NOMO-1 treated with DMSO at 0.1 percent for 48 hours (cell line): ENCODE results near the gene ZBTB49.
"Not testable (repeated sequence)": the region's sequence is repeated elsewhere in the genome, so short reads cannot be mapped to it uniquely, and the experiment has no call there.

Experiments
- DNase-seq: peaks from one replicate; lab custom pipeline; 2025; ENCODE audit not compliant: unreplicated experiment; lab: John Stamatoyannopoulos, UW

The ZBTB49 gene

GRCh38 chr4:4323705-4324534 lies 33.9 kb downstream of the ZBTB49 start:
- no peak for DNase-seq

GRCh38 chr4:4325321-4325720 lies 35.3 kb downstream of the ZBTB49 start:
- DNase-seq, result no peak

DNA sequence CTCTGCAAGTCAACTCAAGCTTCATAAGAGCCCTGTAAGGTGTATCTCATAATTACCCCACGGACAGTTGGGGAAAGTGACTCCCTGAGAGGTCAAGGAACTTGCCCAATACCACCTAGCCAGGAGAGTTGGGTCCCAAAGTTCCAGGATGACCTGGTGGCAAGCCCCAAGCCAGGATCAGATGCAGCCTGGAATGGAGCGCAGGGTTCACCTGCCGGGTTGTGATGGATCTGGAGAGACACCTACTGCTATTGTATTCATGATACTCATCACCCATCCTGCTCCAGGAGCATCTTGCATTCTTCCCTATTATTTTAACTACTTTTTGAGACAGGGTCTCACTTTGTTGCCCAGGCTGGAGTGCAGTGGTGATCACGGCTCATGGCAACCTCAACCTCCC lies 36.1 kb downstream of the ZBTB49 start:
- DNase-seq, result no peak

DNA sequence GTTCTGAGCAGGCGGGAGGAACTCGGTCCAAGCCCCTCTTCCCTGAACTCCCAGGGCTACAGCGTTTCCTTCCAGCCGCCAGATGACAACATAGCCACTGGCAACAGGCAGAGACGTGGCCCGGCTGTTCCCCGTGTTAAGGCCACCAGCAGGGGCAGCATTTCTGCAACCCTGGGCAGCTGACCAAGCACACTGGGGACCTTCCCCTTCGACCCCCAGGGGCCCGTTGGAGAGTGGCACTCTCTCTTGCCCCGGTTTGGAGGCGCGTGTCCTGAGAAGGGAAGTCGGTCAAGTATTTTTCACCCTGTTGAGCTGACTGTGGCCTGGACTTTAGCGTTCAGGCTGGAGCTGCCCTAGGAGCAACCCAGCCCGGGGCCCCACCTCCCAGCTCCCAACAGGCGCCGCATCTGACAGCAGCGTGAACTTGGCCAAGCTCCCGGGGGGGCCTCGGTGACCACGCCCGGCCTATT lies 37.6 kb downstream of the ZBTB49 start:
- no peak for DNase-seq

- DNase-seq, result no peak
Observed at GRCh38 chr4:4328206-4328605, 38.2 kb downstream of the ZBTB49 start.

- no peak for DNase-seq
Observed at GRCh38 chr4:4328840-4329239, 38.8 kb downstream of the ZBTB49 start.

DNA sequence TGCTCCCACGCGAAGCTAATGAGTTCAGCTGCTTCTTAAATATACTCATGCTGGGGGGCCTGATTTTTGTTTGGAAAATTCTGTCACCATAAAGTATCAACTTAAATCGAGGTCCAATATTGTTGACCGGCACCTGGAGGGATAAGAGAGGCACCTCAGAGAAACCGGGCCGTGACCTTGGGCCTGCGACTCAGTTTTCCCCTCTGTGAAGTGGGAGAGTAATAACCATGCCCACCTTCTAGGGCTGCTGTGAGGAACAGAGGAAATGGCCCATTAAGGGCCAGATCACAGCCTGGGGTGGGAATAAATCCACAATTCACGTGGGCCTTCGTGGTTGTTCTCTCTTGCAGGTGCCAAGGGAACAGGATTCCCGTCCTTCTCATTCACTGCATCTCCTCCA lies 39.4 kb downstream of the ZBTB49 start:
- DNase-seq, result no peak

DNA sequence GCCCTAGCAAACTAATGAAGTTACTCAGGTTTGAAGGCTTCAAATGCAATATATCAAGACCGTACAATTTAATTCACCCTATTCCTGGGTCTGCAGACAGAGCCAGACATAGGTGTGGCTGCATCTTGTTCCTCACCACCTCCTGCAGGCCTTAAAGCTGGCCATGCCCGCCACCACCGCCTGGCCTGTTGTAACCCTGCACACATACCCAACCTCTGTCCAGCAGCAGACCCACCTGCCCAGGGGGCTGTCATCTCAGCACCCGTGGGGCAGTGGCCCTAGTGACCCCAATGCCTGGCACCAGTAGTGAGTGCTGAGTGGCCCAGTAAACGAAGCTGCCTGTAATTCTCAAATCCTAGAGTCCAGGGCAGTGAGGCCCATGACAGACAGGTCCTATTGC lies 40.7 kb downstream of the ZBTB49 start:
- no peak for DNase-seq

DNA sequence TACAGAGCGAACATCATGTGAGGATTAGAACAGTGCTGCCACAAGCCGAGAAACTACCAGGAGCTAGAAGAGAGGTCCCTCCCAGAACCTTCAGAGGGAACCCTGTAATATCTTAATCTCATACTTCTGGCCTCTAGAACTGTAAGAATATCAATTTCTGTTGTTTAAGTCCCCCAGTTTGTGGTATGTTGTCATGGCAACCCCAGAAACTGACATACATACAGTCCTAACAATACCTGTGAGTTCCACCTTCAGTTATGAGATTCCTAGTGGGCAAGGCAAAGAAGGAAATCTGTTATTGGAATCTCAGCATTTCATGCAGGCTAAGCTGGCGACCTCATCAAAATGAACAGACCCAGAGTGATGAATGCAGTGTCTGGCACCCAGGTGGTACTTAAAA lies 42.5 kb downstream of the ZBTB49 start:
- no peak for DNase-seq

DNA sequence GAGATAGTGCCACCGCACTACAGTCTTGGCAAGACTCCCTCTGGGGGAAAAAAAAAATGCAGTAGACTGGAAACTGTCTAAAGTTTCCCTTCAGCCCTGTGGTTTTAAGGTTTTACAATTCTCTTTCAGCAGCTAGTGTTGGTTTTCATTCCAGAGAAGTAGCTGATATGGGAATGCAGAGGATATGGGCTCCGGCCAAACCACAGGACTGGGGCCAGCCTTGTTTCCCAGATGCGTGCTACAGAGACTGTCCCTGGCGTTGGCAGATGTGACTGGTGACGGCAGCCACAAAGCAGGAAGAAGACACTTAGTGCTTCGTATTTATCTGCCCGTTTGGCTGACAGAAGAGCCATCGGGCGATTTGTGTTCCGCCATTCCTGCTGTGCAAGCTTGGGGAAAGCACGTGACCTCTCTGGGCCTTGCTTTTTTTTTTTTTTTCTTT lies 43.2 kb downstream of the ZBTB49 start:
- no peak for DNase-seq

GRCh38 chr4:4334798-4335520 lies 44.9 kb downstream of the ZBTB49 start:
- peak; percentile 17 for DNase-seq

DNA sequence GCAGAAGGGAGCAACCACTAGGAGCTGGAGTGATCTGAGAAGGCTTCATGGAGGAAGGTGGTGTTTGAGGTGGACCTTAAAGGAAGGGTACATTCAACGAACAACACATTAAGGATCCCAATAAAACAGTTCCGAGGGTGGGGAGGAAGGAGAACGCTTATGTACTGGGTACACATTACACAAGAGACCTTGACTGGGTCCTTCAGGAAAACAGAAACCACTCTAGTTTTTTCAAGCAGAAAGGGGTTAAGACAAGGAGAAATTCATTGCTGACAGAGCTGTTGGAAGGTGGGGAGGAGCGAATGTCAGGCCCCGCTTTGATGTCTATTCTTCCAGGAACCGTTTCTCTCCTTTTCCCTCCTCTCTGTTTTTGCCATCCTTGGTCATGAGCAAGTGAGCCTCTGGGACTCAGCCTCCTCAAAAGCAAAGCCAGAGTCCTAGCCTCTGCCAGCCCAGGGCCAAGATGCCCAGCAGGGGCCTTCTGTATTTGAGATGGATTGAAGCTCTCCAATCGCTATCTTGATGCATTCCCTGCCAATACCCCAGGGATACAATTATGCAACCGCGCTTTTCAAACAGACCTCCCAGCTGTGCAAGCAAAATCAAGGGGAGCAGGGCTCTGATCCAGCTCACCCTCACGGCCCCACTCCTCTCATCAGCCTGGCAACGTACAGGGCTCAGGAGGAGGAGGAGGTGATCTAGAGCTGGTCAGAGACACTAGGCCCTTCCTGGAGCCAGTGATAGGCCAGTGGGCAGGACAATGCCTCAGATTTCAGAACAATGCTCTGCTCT lies 48.4 kb downstream of the ZBTB49 start:
- no peak for DNase-seq

GRCh38 chr4:4339504-4340085 lies 49.5 kb downstream of the ZBTB49 start:
- DNase-seq, result no peak

DNA sequence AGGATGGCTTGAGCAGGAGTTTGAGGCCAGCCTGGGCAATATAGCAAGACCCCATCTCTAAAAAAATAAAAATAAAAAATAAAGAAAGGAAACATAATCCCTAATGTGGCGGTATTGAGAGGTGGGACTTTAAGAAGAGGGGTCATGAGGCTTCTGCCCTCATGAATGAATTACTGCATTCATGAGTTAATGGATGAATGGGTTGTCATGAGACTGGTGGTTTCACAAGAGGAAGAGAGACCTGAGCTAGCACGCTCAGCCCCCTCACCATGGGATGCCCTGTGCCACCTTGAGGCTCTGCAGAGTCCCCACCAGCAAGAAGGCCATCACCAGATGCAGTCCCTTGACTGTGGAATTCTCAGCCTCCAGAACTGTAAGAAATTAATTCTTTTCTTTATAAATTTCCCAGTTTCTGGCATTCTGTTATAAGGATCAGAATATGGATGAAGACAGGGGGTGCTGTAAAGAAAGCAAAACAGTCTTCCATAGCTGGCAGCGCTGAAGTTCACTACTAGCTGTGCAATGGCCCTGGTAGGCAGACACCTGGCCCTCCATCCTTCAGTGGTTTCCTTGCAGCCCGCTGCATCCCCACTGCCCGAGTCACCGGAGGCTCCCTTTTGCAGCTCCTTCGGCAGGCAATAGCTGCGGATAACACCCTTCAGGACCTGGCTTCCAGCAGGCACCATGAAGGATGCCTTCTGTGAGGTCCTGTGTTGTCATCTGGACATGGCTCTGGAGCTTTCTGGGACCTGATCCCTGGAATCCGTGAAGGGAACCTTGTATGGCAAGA lies 52.0 kb downstream of the ZBTB49 start:
- no peak for DNase-seq

- no peak for DNase-seq
Observed at GRCh38 chr4:4343038-4343437, 53.0 kb downstream of the ZBTB49 start.

DNA sequence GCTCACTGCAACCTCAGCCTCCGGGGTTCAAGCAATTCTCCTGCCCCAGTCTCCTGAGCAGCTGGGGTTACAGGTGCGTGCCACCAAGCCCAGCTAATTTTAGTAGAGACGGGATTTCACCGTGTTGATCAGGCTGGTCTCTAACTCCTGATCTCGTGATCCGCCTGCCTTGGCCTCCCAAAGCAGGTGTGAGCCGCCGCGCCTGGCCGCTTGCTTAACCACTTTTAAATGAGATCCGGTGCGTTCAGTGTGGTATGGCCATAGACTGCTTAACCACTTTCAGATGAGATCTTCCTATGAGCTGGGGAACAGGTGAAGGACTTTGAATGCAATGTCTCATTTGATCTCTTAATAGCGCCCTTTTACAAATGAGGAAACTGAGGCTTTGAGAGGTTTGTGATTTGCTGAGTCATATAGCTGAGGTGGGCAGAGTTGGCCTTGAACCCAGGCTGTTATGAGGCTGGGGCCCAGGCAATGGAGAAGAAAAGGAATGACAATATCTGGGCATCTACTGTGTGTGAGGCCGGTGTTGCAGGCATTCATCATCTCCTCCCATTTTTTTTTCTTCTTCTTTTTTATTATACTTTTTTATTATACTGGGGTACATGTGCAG lies 55.0 kb downstream of the ZBTB49 start:
- no peak for DNase-seq

DNA sequence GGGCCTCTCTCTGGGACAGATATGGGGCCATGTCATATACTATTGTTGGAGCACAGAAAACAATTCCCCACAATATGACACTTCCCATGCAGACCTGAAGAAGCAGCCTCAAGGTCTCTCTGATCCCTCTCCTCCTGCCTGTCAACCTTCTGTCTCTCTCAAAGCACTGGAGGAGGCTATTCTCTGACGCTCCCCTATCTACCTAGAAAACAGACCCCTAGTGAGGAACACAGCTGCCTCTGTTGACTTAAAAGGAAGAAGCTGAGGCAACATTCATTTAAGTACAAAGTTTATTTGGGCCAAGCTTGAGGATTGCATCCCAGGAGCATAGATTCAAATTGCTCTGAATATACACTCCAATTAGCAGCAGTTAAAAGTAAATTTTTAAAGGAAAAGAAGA lies 57.5 kb downstream of the ZBTB49 start:
- no peak for DNase-seq

DNA sequence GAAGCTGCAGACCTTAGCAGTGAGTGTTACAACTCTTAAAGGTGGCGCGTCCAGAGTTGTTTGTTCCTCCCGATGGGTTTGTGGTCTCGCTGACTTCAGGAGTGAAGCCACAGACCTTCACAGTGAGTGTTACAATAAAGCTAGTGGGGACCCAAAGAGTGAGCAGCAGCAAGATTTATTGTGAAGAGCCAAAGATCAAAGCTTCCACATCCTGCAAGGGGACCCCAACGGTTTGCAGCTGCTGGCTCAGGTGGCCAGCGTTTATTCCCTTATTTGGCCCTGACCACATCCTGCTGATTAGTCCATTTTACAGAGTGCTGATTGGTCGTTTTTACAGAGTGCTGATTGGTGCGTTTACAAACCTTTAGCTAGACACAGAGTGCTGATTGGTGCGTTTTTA lies 58.5 kb downstream of the ZBTB49 start:
- DNase-seq, result not testable (repeated sequence)

DNA sequence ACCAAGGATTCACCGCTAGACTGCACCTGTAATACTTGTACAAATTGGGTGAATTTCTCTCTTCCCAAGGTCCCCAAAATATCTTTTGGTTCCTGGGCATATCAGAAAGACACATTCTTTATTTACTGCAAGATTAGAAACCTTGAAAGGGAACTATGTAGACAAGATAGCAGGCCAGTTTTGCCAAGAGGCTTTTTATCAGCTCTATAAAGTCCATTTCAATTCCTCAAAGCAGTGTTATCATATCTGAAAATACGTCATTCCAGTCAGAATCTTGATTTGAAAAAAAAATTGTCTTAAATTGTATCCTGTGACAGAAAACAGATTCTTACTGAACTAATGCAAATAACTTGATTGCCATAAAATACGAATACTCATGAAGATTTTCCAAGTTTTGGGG lies 59.8 kb downstream of the ZBTB49 start:
- DNase-seq, result no peak

DNA sequence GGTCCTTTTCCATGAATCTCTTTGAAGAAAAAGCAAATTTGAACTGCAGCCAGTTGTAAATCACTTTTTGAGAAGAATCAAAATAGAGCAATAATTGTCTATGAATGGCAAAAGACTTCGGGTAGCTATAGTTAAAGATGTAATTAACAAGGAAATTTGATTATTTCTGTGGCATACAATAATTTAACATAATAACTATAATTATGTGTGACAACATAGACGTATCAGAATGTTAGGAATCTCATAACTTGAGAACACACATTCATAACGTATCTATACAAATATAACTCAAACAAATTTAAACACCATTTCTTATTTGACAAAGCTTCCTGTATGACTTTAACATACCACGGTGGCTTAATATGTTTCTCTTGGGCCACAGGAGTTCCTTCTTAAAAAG lies 60.9 kb downstream of the ZBTB49 start:
- DNase-seq, result no peak
